K562 (cell line): ENCODE results near the gene MYO16. TPM values are rescaled to one million over a fixed set of nuclear protein-coding genes. Genes with fewer than 3 reads are reported as not detected.
A peak's percentile ranks its signal among the peaks of the same experiment; 100 is the strongest.

ENCODE experiments used
- ATAC-seq: fragments of 200-7000 bp; cut with Tn5 transposase; 3 replicates; pipeline ENCODE4 v1.9.1; 2020; ENCODE audit warnings: moderate library complexity
- BruUV-seq: library from RNA; stranded (reverse); fragments of 400-500 nt; replicated peaks from 2 replicates; lab custom pipeline; 2021; lab: Mats Ljungman, UMichigan
- CTCF ChIA-PET: fragments of 300-600 bp; formaldehyde crosslinking; extraction: SDS; loops from one replicate; lab custom pipeline; 2021; ENCODE audit warnings: low intra/inter-chr PET ratio; lab: Yijun Ruan, JAX
- POLR2A ChIA-PET: fragments of 300-600, 350-650 bp; sonication (Branson Sonifier 250); formaldehyde crosslinking; extraction: SDS; loops from one replicate; lab custom pipeline; 2021; ENCODE audit warnings: antibody characterized with exemption, inconsistent platforms; lab: Yijun Ruan, JAX
- DNase-seq, 4 experiments: peaks; one replicate each; pipeline versions ENCODE4 v3.0.0 to v3.0.0-alpha.2; 2011 to 2018; ENCODE audit warnings: low spot score in 3 of 4, mixed read lengths in 3 of 4; ENCODE audit errors: extremely low read depth in 1 of 4
- FAIRE-seq: peaks from 2 replicates; lab custom pipeline; 2011; peaks lifted over from hg19 to GRCh38; lab: Jason Lieb, UNC
- H2AFZ ChIP-seq: 2 replicates; pipeline ENCODE4 v1.6.0; 2011; ENCODE audit warnings: low read depth, low read length, control low read depth, inconsistent platforms
- H3K27ac ChIP-seq: fragments of 200-600 bp; 3 replicates; pipeline ENCODE4 v1.8.0; 2011; ENCODE audit warnings: low read depth, mild to moderate bottlenecking, control low read depth, inconsistent platforms, low read length, moderate library complexity, mixed read lengths; ENCODE audit errors: extremely low read depth
- H3K27me3 ChIP-seq, 2 experiments: fragments of 300-600 bp in 1 of 2; 2 replicates in 1 of 2; 3 replicates in 1 of 2; pipeline versions ENCODE4 v1.6.0 to v1.8.0; 2011; ENCODE audit warnings: inconsistent platforms in 2 of 2, low read length in 2 of 2, mild to moderate bottlenecking in 1 of 2, mixed read lengths in 1 of 2, moderate library complexity in 1 of 2; ENCODE audit not compliant: control insufficient read depth in 2 of 2, insufficient read depth in 2 of 2
- H3K36me3 ChIP-seq: fragments of 300-600 bp; 3 replicates; pipeline ENCODE4 v1.8.0; 2011; ENCODE audit warnings: mild to moderate bottlenecking, low read length, inconsistent platforms; ENCODE audit not compliant: control insufficient read depth, insufficient read depth
- H3K4me1 ChIP-seq, 2 experiments: fragments of 200-600 bp in 1 of 2; replicated peaks in 1 of 2; 2 replicates in 1 of 2; 3 replicates in 1 of 2; pipeline versions ENCODE4 v1.5.1 to v1.8.0; 2011; ENCODE audit warnings: inconsistent platforms in 2 of 2, low read length in 2 of 2, mild to moderate bottlenecking in 1 of 2, mixed read lengths in 1 of 2, moderate library complexity in 1 of 2; ENCODE audit not compliant: control insufficient read depth in 2 of 2, insufficient read depth in 2 of 2
- H3K4me2 ChIP-seq: 2 replicates; pipeline ENCODE4 v1.6.1; 2011; ENCODE audit warnings: low read length, control low read depth, inconsistent platforms, mixed read lengths; ENCODE audit not compliant: insufficient read depth
- H3K4me3 ChIP-seq: fragments of 200-600 bp; sonication (generic), shearing (Covaris generic); 2 replicates; pipeline ENCODE4 v1.5.1; 2016; ENCODE audit warnings: control low read depth, inconsistent platforms
- H3K79me2 ChIP-seq: fragments of 200-600 bp; 3 replicates; pipeline ENCODE4 v1.8.0; 2011; ENCODE audit warnings: low read length, inconsistent platforms; ENCODE audit not compliant: control insufficient read depth, insufficient read depth
- H3K9ac ChIP-seq, 2 experiments: 2 replicates each; pipeline versions ENCODE4 v1.6.0 to v1.6.1; 2011; ENCODE audit warnings: low read depth in 2 of 2, low read length in 2 of 2, control low read depth in 1 of 2, inconsistent platforms in 1 of 2, mild to moderate bottlenecking in 1 of 2, mixed read lengths in 1 of 2; ENCODE audit not compliant: insufficient read depth in 1 of 2
- H3K9me1 ChIP-seq: one replicate; pipeline ENCODE4 v1.6.0; 2011; ENCODE audit warnings: inconsistent platforms, mild to moderate bottlenecking, low read length, moderate library complexity; ENCODE audit not compliant: control insufficient read depth, insufficient read depth
- H3K9me3 ChIP-seq: replicated peaks from 2 replicates; pipeline ENCODE4 v1.5.1; 2011; ENCODE audit warnings: low read depth, low read length, inconsistent platforms; ENCODE audit not compliant: control insufficient read depth, insufficient read depth
- H4K20me1 ChIP-seq: replicated peaks from 2 replicates; pipeline ENCODE4 v1.6.1; 2011; ENCODE audit warnings: low read length, inconsistent platforms, mixed read lengths; ENCODE audit not compliant: control insufficient read depth, insufficient read depth
- E2F3 ChIP-seq: fragments of 250-450 bp; sonication (Bioruptor Pico); IDR thresholded peaks from 2 replicates; pipeline ENCODE4 v1.4.0; 2020; ENCODE audit warnings: mild to moderate bottlenecking
- EP300 ChIP-seq: IDR thresholded peaks from 2 replicates; pipeline ENCODE4 v1.6.1; 2012; ENCODE audit warnings: low read length, improper control_type of control experiment
- KDM5B ChIP-seq: fragments of 200-600 bp; sonication (generic); IDR thresholded peaks from 2 replicates; pipeline ENCODE4 v1.6.1; 2012; ENCODE audit warnings: low read depth, mild to moderate bottlenecking, moderate library complexity, low read length, control low read depth, inconsistent platforms; ENCODE audit not compliant: insufficient replicate concordance
- PRPF4 ChIP-seq: fragments of 200-400 bp; formaldehyde crosslinking; IDR thresholded peaks from one replicate; pipeline ENCODE4 v1.6.1; 2017; ENCODE audit warnings: low read length, low read depth, mild to moderate bottlenecking; ENCODE audit not compliant: insufficient read depth, poor library complexity, severe bottlenecking
- RBM25 ChIP-seq: fragments of 200-400 bp; formaldehyde crosslinking; IDR thresholded peaks from 2 replicates; pipeline ENCODE4 v1.6.1; 2018; ENCODE audit warnings: low read length, low read depth, moderate library complexity; ENCODE audit not compliant: severe bottlenecking
- STAT5A ChIP-seq: IDR thresholded peaks from 2 replicates; pipeline ENCODE4 v1.6.1; 2012; ENCODE audit warnings: low read length, inconsistent platforms, borderline replicate concordance
- TBP ChIP-seq: optimal IDR thresholded peaks from 2 replicates; pipeline ENCODE3; 2011; ENCODE audit warnings: low read depth, low read length, improper control_type of control experiment
- ZBTB33 ChIP-seq: sonication (generic); formaldehyde crosslinking; IDR thresholded peaks from 2 replicates; pipeline ENCODE4 v1.8.1; 2023; ENCODE audit warnings: mild to moderate bottlenecking, missing genetic modification reagents
- ZBTB9 ChIP-seq: fragments of 450-650 bp; formaldehyde crosslinking; IDR thresholded peaks from 2 replicates; pipeline ENCODE4 v1.4.0; 2020; ENCODE audit warnings: mild to moderate bottlenecking, moderate library complexity
- WGBS: fragments of 100-300 bp; shearing (Covaris generic); methylation state at CpG from one replicate; pipeline ENCODE4 v1.1.6; 2016; ENCODE audit warnings: low coverage, mixed read lengths; ENCODE audit not compliant: insufficient coverage; ENCODE audit errors: missing lambda C conversion rate; 5-methylcytosine and 5-hydroxymethylcytosine counted together
- in situ Hi-C: fragments of 300-500 bp; cut with MboI; formaldehyde crosslinking; loops from 4 replicates; pipeline ENCODE4 v1.15.0; 2018; ENCODE audit warnings: inconsistent platforms, mixed read lengths
- intact Hi-C: fragments of 100-400 bp; cut with micrococcal nuclease; formaldehyde crosslinking; loops from 2 replicates; pipeline ENCODE4 v1.14.2; 2022
- polyA plus RNA-seq, 8 experiments: library from polyadenylated mRNA; depleted of rRNA in 4 of 8; stranded (reverse) in 5 of 8; unstranded in 3 of 8; fragments of >200 nt; fragmentation: Nextera tagmentation in 2 of 8; fragmentation: Illumina TruSeq in 1 of 8; extraction: Ambion mirVana in 2 of 8; extraction: Trizol in 1 of 8; gene quantifications; 2 replicates each; pipeline versions ENCODE4 v1.2.1 to v1.2.3, GENCODE V29; 2011 to 2014; ENCODE audit warnings: inconsistent platforms in 1 of 8, missing spikeins in 1 of 8
- total RNA-seq, 7 experiments: library from RNA; depleted of rRNA in 6 of 7; stranded (reverse); fragments of >200 nt in 6 of 7; fragmentation: Illumina TruSeq in 2 of 7; extraction: Trizol in 2 of 7; gene quantifications; 2 replicates each; pipeline versions ENCODE4 v1.2.1 to v1.2.3, GENCODE V29; 2011 to 2021; ENCODE audit warnings: low replicate concordance in 1 of 7
- TF ChIP-seq, protein P1 (sequence below): sonication (generic); formaldehyde crosslinking; IDR thresholded peaks from 2 replicates; pipeline ENCODE4 v1.8.1; 2023; ENCODE audit warnings: mild to moderate bottlenecking, missing genetic modification reagents
- TF ChIP-seq, protein P2 (sequence below): sonication (generic); formaldehyde crosslinking; IDR thresholded peaks from 2 replicates; pipeline ENCODE4 v1.5.0; 2020; ENCODE audit warnings: missing genetic modification reagents

MYO16 gene
- total and polyA plus RNA-seq, 9 of the 15 experiments (the other 6 are each of a cell fraction or from before 2014, with no cell fraction given): 4.3 to 45.7 (median 12.1) TPM

DNA sequence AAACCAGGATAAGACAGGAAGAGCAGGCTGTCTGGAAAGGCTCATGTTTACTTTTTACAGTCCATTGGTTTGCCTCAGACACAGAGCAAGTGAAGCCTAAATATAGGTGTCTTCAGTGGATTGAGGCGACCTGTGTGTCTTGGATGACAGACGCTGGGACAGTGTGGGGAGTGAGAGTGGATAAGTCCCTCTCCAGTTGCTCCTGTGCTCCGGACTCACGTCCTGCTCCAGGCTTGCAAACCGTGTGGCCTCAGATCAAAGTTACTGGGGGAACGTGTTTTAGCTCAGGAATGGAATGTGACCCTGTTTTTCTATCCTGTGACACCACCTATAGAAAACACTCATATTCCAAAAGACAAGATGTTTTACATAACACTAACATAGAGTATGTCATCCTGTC lies 465.7 kb downstream of the MYO16 start (continued):
- TF ChIP-seq KDM5B (no peak), E2F3 (CRISPR knock-in tag) (no peak), RBM25 (no peak), TBP (no peak), EP300 (no peak), ZBTB9 (CRISPR knock-in tag) (no peak), STAT5A (no peak)
- TF ChIP-seq, protein P1, sequence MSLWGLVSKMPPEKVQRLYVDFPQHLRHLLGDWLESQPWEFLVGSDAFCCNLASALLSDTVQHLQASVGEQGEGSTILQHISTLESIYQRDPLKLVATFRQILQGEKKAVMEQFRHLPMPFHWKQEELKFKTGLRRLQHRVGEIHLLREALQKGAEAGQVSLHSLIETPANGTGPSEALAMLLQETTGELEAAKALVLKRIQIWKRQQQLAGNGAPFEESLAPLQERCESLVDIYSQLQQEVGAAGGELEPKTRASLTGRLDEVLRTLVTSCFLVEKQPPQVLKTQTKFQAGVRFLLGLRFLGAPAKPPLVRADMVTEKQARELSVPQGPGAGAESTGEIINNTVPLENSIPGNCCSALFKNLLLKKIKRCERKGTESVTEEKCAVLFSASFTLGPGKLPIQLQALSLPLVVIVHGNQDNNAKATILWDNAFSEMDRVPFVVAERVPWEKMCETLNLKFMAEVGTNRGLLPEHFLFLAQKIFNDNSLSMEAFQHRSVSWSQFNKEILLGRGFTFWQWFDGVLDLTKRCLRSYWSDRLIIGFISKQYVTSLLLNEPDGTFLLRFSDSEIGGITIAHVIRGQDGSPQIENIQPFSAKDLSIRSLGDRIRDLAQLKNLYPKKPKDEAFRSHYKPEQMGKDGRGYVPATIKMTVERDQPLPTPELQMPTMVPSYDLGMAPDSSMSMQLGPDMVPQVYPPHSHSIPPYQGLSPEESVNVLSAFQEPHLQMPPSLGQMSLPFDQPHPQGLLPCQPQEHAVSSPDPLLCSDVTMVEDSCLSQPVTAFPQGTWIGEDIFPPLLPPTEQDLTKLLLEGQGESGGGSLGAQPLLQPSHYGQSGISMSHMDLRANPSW: no peak

- Histone ChIP-seq H3K9me1 (no peaks in the 10 kb centered on the region), H3K27me3 (no peaks in the 10 kb centered on the region), H3K9ac (no peak overlapping the region), H3K79me2 (no peaks in the 10 kb centered on the region), H3K4me1 (no peaks in the 10 kb centered on the region), H3K36me3 (no peaks in the 10 kb centered on the region), H3K4me2 (no peak overlapping the region), H3K4me3 (no peak overlapping the region), H4K20me1 (no peaks in the 10 kb centered on the region), H3K27ac (no peak overlapping the region), H3K9me3 (no peaks in the 10 kb centered on the region), H2AFZ (no peak overlapping the region)
- BruUV-seq: no TSS peak
- in situ Hi-C loops (no loop called here), intact Hi-C loops (no loop called here)
- ChIA-PET POLR2A (no interaction called here), CTCF (no interaction called here)
- FAIRE-seq (no peak), DNase-seq (no peak), ATAC-seq (no peak)
- 31% methylated on average over 5 of the region's 6 CpGs for WGBS
- TF ChIP-seq PRPF4 (no peak), ZBTB33 (no peak)
- TF ChIP-seq, protein P2, sequence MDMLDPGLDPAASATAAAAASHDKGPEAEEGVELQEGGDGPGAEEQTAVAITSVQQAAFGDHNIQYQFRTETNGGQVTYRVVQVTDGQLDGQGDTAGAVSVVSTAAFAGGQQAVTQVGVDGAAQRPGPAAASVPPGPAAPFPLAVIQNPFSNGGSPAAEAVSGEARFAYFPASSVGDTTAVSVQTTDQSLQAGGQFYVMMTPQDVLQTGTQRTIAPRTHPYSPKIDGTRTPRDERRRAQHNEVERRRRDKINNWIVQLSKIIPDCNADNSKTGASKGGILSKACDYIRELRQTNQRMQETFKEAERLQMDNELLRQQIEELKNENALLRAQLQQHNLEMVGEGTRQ: peak; percentile 28; the same call in 1 of the 2 replicates
Observed at GRCh38 chr13:109096101-109096500, 466.7 kb downstream of the MYO16 start.
